ENCODE results near the gene SUGCT.
"Not testable (repeated sequence)": the region's sequence is repeated elsewhere in the genome, so short reads cannot be mapped to it uniquely, and the experiment has no call there.

Gene SUGCT

DNA sequence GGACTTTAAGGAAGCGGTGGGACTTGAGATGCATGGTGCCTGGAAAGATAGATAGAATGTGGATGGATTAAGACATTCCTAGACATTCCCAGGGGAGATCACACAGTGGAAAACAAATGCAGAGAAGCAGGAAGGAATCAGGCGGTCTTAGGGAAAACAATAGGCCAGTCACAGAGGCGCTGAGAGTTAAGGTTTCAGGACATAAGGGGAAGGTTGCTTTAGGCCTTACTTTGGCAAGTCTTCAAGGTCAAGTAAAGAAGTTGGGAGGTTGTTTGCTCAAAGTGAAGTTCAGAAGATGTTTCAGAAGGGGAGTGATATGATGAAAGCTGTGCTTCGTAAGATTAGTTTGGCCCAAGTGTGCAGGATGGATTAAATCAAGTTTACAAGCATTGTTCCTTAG lies 109.4 kb downstream of the SUGCT start:
- no peak for DNase-seq (ENCODE audit: low read depth in 3 of 3, low spot score in 1 of 3)

DNA sequence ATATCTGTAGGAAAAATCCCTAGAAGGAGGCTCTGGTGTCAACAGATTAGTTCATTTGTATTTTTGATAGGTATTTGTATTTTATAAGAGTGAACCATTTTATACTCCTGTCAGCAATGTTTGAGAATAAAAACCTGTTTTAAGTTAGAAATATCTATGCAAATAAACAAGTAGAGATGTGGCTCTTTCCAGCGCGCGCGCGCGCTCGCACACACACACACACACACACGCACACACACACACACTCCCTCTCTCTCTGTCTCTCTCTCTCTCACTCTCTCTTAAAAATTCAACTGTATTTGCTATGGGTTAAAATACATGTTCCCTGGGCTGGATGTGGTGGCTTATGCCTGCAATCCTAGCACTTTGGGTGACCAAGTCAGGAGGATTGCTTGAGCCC lies 113.9 kb downstream of the SUGCT start:
- no peak for DNase-seq (ENCODE audit: low read depth in 3 of 3, low spot score in 1 of 3)

DNA sequence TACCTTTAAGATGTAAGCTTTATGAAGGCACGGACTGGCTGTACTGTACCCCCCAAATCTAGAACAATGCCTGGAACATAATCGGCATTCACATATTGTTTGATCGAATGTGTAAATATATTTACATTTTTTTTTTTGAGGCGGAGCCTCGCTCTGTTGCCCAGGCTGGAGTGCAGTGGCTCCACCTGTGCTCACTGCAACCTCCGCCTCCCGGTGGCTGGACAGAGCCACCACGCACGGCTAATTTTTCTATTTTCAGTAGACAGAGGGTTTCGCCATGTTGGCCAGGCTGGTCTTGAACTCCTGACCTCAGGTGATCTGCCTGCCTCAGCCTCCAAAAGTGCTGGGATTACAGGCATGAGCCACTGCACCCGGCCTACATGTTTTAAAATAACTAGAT lies 118.6 kb downstream of the SUGCT start:
- DNase-seq (ENCODE audit: low read depth in 3 of 3, low spot score in 1 of 3) = not testable (repeated sequence)

DNA sequence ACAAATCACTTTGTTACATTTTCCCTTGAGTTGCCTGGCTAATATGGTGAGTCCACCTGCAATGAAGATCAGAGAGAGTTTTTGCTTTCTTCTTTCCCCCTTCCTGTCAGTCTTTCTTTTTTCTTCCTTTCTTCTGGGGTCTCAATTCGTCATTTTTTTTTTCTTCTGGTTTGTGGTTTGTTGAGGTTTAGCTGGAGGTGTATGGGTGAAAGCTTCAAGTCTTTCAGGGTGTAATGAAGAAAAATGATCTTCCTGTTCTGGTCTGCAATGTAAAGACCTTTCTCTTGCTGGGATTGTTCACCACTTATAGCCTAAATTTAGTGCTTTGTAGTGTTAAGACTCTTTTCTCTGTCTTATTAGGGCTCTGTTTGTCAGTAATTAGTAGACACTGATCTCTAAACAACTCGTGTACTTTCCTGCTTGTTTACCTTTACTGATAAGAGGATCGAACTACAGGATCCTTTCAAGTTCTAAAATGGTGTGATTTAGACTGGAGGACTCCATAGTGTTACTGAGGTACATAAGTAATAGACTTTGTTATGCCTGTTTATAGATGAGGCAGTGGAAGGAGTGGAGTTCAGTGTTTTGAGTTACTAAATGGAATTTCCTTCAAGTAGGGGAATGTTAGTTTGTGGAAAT lies 129.1 kb downstream of the SUGCT start:
- no peak for DNase-seq (ENCODE audit: low read depth in 3 of 3, low spot score in 1 of 3)

DNA sequence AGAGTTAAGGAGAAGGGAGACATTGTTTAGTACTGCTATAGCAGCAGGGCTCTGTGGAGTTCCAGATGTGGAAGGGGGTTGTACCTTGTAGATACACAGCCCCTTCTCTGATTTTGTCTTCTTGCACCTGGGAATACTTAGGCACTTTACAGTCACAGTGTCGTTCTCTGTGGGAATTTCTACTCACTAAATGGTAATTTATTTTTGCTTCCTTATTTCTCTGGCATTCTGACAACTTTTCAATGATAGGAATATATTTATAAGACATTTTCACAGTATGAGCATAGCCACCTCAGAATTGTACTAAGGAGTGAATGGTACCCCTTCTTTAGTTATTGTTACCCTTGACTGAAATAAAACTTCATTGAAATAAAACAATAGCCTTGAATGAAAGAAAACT lies 132.8 kb downstream of the SUGCT start:
- DNase-seq (ENCODE audit: low read depth in 3 of 3, low spot score in 1 of 3) = no peak

DNA sequence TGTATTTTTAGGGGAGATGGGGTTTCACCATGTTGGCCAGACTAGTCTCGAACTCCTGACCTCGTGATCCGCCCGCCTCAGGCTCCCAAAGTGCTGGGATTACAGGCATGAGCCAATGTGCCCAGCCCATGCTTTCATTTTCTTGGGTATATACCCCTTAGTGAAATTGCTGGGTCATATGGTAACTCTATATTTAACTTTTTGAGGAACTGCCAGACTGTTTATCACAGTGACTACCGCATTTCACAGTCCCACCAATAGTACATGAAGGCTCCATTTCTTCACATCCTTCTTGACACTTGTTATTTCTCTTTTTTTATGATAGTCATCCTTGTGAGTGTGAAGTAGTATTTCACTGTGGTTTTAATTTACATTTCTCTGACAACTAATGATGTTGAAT lies 134.0 kb downstream of the SUGCT start:
- DNase-seq (ENCODE audit: low read depth in 3 of 3, low spot score in 1 of 3) = not testable (repeated sequence)

DNA sequence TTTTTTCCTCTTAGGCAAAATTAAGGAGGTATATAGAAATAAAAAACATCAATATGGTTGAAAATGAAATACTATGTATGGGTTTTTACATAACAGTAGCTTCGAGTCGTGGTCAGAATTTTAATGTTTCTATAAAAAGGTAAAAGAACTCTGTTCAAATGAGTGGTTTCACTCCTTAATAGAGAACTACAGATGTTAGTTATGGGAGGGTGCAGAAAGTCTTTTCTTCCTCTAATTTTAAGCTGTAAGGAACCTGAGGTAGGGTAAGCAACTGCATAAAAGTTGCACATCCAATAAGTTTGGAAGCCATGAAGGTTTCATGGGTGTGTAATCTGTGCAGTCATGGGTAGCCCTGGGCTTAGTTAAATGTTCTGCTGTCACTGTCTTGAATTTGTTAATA lies 141.3 kb downstream of the SUGCT start:
- DNase-seq (ENCODE audit: low read depth in 3 of 3, low spot score in 1 of 3) = no peak

DNA sequence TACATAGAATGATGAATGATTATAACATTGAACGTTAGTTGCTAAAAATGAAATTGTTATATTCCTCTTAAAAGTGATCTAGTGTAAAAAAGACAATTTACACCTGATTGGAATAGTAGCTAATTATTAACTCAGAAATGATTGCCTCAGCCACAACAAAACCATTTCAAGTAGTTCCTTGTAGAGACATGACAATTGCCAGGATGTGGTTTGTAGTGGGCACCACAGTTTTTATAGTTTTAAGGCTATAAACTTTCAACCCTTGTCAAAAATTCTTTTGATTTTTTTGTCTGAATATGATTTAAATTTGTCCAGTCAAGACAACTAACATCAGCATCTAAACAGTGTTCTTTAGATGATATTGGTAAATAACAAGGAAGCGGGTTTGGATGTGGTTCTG lies 145.2 kb downstream of the SUGCT start:
- DNase-seq (ENCODE audit: low read depth in 3 of 3, low spot score in 1 of 3) = no peak

DNA sequence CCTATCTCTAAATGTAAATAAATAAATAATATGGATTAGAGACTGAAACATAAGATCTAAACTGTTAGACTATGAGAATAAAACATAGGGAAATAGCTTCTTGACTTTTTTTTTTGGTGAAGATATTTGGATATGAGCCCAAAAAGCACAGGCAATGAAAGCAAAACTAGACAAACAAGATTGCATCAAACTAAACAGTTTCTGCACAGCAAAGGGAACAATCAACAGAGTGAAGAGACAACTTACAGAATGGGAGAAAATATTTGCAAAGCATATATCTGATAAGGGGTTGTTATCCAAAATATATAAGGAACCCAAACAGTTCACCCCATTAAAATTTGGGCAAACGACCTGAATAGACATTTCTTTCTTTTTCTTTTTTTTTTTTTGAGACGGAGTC lies 148.1 kb downstream of the SUGCT start:
- no peak for DNase-seq (ENCODE audit: low read depth in 3 of 3, low spot score in 1 of 3)

DNA sequence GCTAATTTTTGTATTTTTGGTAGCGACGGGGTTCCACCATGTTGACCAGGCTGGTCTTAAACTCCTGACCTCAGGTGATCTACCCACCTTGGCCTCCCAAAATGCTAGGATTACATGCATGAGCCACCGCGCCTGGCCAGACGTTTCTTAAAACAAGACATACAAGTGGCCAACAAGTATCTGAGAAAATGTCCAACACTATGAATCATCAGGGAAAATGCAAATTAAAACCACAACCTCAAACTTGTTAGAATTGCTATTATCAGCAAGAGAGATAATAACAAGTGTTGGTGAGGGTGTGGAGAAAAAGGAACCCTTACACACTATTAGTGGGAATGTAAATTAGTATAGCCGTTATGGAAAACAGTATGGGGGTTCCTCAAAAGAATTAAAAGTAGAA lies 148.6 kb downstream of the SUGCT start:
- DNase-seq (ENCODE audit: low read depth in 3 of 3, low spot score in 1 of 3) = no peak

DNA sequence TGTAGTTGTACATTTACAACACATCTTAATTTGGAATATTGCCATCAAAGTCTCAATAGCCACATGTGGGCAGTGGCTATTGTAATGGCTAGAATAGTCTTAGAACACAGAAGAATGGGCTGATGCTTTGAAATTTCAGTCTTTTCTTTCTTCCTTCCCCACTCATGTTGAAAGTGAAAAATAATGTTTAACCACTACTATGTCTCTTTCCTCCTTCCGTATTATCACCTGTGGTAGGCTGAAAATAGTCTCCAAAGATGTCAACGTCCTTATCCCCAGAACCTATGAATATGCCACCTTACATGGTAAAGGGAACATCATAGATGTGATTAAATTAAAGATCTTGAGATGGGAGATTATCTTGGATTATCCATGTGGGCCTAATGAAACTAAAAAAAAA lies 154.0 kb downstream of the SUGCT start:
- DNase-seq (ENCODE audit: low read depth in 3 of 3, low spot score in 1 of 3) = no peak

DNA sequence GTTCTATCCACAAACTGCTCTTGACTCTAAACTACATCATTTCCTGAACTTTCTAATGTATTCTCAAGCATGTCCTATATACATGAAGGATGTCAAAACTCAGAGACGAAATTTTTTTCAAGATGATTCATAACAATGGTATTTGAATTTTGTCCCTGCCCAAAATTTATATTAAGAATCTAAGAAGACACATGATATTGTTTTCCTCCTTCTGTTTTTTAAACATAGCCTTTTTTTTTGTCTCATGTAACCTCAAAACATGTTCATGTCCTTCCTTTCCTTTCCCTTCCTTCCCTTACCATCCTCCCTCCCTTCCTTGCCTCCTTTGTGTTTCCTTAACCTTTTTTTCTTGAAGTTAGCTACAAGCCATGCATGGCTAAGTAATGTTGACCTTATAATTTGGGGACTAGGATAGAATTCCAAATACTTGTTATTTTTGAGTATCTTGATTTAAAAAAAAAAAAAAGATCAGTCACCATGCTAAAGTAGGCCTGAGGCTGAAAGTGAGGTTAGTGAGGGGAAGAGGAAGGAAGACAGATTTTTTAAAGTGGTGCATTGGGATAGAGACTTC lies 163.0 kb downstream of the SUGCT start:
- no peak for DNase-seq (ENCODE audit: low read depth in 3 of 3, low spot score in 1 of 3)

DNA sequence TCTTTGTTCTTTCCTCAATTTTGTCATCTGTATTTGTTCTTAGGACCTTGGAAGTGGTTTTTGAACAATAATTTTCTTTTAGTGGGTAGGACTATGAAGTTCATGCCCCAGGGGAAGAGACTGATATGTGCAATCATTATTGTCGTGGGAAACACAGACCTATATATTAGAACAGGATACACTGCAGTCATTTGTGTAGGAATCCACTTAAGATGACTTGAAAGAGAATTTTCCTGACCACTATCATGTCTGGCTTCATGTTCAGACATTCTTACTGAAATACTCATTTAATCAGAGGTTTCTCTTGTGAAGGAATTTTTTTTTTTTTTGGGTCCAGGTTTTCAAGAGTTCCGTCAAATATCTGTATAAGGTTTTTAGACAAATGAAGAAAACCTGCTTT lies 163.6 kb downstream of the SUGCT start:
- no peak for DNase-seq (ENCODE audit: low read depth in 3 of 3, low spot score in 1 of 3)

DNA sequence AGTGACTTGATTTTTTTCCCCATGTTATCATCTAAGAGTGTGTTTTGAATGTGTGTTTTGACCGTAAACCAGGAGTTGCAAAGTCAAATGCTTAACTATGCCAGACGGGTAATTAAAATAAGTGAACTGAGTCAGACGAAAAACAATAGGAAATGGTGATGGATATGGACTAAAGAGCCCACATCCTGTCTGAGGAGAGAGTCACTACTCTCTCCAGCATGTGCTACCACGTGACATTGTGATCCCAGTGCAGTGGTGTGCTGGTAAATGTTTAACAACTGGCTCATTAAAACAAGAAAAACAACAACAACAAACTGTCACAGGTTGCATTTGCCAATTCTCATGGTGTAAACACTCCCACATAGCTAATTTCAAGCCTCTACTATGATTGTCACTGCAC lies 164.3 kb downstream of the SUGCT start:
- DNase-seq (ENCODE audit: low read depth in 3 of 3, low spot score in 1 of 3) = no peak

DNA sequence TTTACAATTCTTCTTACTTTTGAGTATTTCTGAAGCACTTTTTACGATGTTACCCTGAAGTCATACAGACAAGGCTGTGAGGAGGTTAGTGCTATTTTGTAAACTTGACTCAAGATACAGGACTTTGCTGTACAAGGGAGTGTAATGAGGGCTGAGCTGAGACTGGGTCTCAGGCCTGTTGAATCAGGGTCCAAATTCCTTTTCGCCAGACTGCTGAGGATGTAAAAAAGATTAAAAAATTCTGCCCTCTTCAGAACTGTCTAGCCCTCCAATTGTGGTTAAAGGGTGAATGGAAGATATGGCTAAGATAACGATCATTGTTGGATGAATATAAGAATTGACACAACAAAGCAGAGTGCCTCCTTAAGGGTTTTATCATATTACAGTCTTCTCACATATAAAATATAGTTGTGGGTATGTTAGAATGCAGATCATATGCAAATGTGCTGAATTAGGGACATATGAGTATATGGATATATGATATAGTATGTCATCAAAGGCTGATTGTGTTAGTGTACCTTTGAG lies 165.4 kb downstream of the SUGCT start:
- no peak for DNase-seq (ENCODE audit: low read depth in 3 of 3, low spot score in 1 of 3)

DNA sequence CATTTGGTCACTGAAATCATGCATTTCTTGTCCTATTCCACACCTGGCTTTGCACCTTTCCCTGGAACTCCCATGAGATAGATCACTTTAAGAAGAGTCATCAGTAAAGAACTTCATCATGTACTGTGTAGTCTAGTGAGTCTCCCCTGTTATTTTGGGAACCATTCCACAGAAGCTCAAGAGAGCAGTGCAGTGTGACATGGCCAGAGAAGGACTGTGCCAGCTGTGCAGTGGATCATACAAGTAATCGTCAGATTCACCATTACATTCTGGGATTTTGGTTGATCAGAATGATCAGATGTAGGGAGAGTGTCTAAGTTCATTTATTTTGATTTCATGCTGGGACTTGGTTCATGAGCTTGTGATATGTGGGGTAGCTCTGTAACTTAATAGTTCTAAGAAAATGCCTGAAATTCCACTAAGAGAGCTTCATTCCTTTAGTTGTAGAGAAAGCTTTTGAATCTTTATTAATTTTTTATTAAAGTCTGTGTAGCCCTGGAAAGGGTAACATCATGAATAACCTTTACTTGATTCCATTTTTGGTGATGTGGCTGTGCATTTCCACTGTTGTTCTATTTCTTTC lies 166.8 kb downstream of the SUGCT start:
- DNase-seq (ENCODE audit: low read depth in 3 of 3, low spot score in 1 of 3) = no peak

DNA sequence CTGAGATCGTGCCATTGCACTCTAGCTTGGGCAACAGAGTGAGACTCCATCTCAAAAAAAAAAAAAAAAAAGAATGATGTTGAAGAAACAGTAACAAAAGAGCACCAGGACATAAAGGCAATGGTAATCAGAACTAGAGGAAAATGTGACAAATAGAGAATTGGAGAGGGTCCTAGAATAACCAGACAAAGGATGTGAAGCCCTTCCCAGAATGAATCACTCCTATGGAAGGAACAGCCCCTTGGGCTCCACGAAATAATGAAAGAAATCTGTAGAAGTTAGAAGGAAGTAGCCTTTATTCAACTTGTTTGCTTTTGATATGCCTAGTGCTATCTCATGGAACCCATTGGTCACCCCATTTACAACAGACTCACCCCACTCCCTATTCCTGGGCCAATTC lies 169.2 kb downstream of the SUGCT start:
- DNase-seq (ENCODE audit: low read depth in 3 of 3, low spot score in 1 of 3) = no peak

DNA sequence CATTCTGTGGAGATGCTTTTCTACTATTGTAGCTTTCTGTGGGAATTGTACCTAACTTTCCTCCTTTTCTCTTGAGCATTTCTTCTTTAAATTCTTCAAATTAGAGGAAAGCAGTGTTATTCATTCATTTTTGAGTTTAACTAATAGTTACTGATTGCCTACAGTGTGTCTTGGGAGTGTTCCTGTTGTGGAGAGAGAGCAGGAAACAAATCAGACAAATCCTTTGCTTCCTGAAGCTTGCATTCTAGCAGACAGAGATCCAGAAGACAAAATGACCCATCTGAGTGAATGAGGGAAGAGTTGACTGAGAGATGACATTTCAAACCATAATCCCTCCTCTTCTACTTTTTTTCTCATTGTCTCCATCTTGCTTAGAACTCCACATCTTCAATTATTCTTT lies 170.4 kb downstream of the SUGCT start:
- DNase-seq (ENCODE audit: low read depth in 3 of 3, low spot score in 1 of 3) = no peak

DNA sequence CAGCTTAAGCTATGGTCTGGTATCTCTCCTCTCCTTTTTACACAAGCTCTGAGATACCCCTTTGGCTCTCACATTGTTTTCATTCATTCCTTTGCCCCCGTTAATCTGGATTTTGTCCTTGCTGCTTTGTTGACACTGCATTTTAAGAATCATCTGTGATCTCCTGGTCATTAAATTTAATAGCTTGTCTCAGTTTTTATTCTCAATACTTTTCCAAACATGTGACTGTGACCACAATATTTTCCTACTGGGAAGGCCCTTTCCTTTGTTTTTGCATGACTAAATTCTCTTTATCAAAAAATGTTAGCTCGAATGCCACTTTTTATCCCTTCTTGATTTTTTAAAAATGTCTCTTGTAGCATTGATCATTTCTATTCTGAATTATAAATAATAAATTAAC lies 171.2 kb downstream of the SUGCT start:
- DNase-seq (ENCODE audit: low read depth in 3 of 3, low spot score in 1 of 3) = no peak

DNA sequence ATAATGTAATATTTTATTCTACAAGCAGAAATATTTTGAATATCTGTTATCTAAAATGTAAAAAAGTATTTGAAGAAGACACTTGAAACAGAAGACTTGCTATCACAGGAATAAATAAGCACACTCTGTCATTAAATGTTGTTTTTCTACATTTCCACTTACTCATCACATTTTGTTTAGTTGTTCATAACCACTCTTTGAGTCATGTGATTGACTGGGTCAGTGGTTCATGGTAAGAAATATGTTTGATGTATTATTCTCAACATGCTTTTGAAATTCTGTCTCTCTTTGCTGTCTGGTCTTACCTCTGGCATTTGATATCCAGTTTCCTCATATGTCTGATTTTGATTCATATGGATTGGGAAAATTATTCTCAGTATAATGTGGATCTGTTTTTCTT lies 171.8 kb downstream of the SUGCT start:
- no peak for DNase-seq (ENCODE audit: low read depth in 3 of 3, low spot score in 1 of 3)

DNA sequence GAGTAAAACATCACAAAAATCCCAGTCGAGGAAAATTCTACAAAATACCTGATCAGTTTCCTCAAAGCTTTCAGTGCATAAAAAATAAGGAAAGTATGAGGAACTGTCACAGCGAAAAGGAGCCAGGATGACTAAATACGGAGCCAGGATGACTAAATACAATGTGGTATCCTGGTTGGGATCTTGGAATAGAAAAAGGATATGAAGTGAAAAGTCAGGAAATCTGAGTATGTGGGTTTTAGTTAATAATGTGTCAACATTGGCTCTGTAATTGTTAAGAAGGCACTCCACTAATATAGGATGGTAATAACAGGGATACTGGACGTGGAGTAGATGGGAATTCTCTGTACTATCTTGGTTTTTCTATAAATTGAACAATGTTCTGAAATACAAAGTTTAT lies 175.5 kb downstream of the SUGCT start:
- no peak for DNase-seq (ENCODE audit: low read depth in 3 of 3, low spot score in 1 of 3)

DNA sequence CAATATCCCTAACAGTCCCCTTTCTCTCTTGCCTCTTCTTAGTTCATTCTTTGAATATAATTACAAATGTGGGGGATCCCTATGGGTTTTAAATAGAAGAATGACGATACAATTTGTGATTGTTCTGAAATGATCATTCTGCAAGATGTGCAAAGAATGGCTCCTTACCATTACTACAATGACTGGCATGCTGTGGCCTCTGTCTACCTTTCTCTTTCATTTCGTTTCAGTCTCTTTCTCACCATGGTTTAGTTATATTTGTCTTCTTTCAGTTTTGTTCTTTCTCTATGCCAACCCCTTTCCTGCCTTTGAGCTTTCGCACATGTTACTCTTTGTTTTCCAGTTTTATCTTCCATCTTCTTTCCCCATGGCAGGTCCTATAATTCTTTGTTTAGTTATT lies 176.5 kb downstream of the SUGCT start:
- no peak for DNase-seq (ENCODE audit: low read depth in 3 of 3, low spot score in 1 of 3)

DNA sequence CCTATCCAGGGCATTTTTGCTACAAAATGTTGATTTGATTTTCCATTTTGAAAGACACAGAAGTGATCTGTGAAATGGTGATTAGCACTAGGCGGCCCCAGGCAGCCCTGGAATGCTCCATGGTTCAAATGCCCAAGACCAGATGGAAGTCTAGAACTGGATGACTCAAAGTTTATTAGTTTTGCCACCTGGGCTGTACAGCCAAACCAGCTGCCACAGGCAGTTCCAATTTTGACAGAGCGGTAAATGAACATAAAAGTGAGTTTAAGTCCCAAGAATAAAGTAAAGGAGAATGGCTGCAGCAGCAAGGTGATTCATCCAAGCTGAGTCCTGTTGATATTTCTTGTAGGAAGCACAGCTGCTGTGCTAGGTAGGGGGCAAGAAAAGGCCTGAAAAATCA lies 180.5 kb downstream of the SUGCT start:
- DNase-seq (ENCODE audit: low read depth in 3 of 3, low spot score in 1 of 3) = no peak
